PC-9 (cell line): ENCODE results near the gene C2CD4A. TPM values are rescaled to one million over a fixed set of nuclear protein-coding genes. Genes with fewer than 3 reads are reported as not detected.

Experiments
- BruUV-seq: library from RNA; stranded (reverse); fragments of 400-500 nt; replicated peaks from 2 replicates; lab custom pipeline; 2021; lab: Mats Ljungman, UMichigan
- CTCF ChIA-PET: fragments of 300-600 bp; sonication (Branson Sonifier 250); formaldehyde crosslinking; loops from one replicate; lab custom pipeline; 2022; ENCODE audit warnings: antibody characterized with exemption; lab: Charles Lee
- POLR2A ChIA-PET: fragments of 300-600 bp; sonication (Branson Sonifier 250); formaldehyde crosslinking; loops from one replicate; lab custom pipeline; 2022; ENCODE audit warnings: antibody characterized with exemption; ENCODE audit not compliant: unreplicated experiment; lab: Charles Lee
- DNase-seq, 2 experiments: peaks; one replicate each; pipeline versions ENCODE4 v3.0.0 to v3.0.0-alpha.2; 2015 to 2022; ENCODE audit warnings: mixed read lengths in 1 of 2
- H2AFZ ChIP-seq: fragments of 200-600 bp; sonication (generic); 2 replicates; pipeline ENCODE4 v1.8.1; 2017; ENCODE audit warnings: antibody characterized with exemption
- H3F3A ChIP-seq: fragments of 200-600 bp; sonication (generic); 2 replicates; pipeline ENCODE4 v1.8.1; 2017; ENCODE audit warnings: antibody characterized with exemption, mild to moderate bottlenecking, low read depth; ENCODE audit not compliant: insufficient read depth
- H3K27ac ChIP-seq: fragments of 200-600 bp; sonication (generic); 2 replicates; pipeline ENCODE4 v1.6.1; 2016; ENCODE audit warnings: mixed run types
- H3K27me3 ChIP-seq: fragments of 200-600 bp; sonication (generic); 2 replicates; pipeline ENCODE4 v1.6.1; 2016; ENCODE audit warnings: low read depth, mixed run types; ENCODE audit not compliant: insufficient read depth
- H3K36me3 ChIP-seq: fragments of 200-600 bp; sonication (generic); 2 replicates; pipeline ENCODE4 v1.6.1; 2016; ENCODE audit warnings: low read depth, mixed run types
- H3K4me1 ChIP-seq: fragments of 200-600 bp; sonication (generic); replicated peaks from 2 replicates; pipeline ENCODE4 v1.6.1; 2016; ENCODE audit warnings: mixed run types; ENCODE audit not compliant: insufficient read depth
- H3K4me2 ChIP-seq: fragments of 200-600 bp; sonication (generic); 2 replicates; pipeline ENCODE4 v1.6.1; 2017; ENCODE audit warnings: mixed run types
- H3K4me3 ChIP-seq: fragments of 200-600 bp; sonication (generic); 2 replicates; pipeline ENCODE4 v1.6.1; 2016; ENCODE audit warnings: mixed run types
- H3K79me2 ChIP-seq: fragments of 200-600 bp; sonication (generic); 2 replicates; pipeline ENCODE4 v1.6.1; 2017; ENCODE audit warnings: low read depth, mixed run types
- H3K9me2 ChIP-seq: fragments of 200-600 bp; sonication (generic); 2 replicates; pipeline ENCODE4 v1.8.1; 2017; ENCODE audit warnings: mild to moderate bottlenecking; ENCODE audit not compliant: insufficient read depth
- H3K9me3 ChIP-seq: fragments of 200-600 bp; sonication (generic); 2 replicates; pipeline ENCODE4 v1.8.1; 2016; ENCODE audit warnings: low read depth; ENCODE audit not compliant: insufficient read depth
- H4K20me1 ChIP-seq: fragments of 200-600 bp; sonication (generic); 2 replicates; pipeline ENCODE4 v1.8.1; 2017; ENCODE audit not compliant: insufficient read depth
- EZH2 ChIP-seq: fragments of 200-600 bp; sonication (generic); IDR thresholded peaks from 2 replicates; pipeline ENCODE4 v1.8.0; 2017; ENCODE audit warnings: antibody characterized with exemption, low read depth
- intact Hi-C: fragments of 100-400 bp; cut with micrococcal nuclease; formaldehyde crosslinking; loops from one replicate; pipeline ENCODE4 v1.10.0; 2022; ENCODE audit not compliant: unreplicated experiment
- total RNA-seq: library from RNA; stranded (reverse); gene quantifications from 2 replicates; pipeline ENCODE4 v1.2.3, GENCODE V29; 2021
- TF ChIP-seq, protein P1 (sequence below): fragments of 200-600 bp; sonication (generic); conservative IDR thresholded peaks from 2 replicates; pipeline ENCODE4 v1.6.1; 2017; ENCODE audit warnings: mixed run types, antibody characterized with exemption, mild to moderate bottlenecking, moderate library complexity

The C2CD4A gene
- total RNA-seq, 1 experiment from 2014 or later = 0.09 TPM

DNA sequence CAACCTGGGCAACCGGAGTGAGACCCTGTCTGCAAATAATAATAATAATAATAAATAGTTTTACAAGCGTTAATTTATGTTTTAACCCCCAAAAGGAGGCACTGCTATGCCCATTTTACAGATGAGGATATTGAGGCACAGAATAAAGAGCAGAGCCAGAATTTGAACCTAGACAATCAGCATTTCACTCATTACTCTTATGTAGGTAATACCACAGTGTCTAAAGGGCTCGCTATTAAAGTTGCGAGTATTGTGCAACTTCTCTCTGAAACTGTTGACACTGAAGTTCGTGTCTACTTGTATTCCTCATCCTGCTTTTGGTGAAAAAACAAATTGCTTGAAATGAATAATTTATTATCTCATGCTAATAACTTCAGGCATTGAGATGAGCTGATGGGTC, 2.8 kb downstream of the C2CD4A start:
- BruUV-seq = no TSS peak
- POLR2A ChIA-PET = interaction anchor here (0.9 kb wide), 1 partner anchor 34 kb away, joined by 4 read pairs; no protein-coding TSS in a partner anchor
- Histone ChIP-seq H3K79me2 (no peaks in the 10 kb centered on the region), H3K36me3 (no peaks in the 10 kb centered on the region), H3K9me3 (no peaks in the 10 kb centered on the region), H4K20me1 (no peaks in the 10 kb centered on the region), H2AFZ (no peak overlapping the region), H3K4me3 (no peak overlapping the region), H3K27ac (no peak overlapping the region), H3K9me2 (no peaks in the 10 kb centered on the region; the same call in 1 of the 2 replicates), H3K4me1 (peaks cover 29% of the 10 kb centered on the region), H3K4me2 (peak overlapping the region; percentile 88; the same call in 1 of the 2 replicates), H3F3A (peaks cover 15% of the 10 kb centered on the region; the same call in 1 of the 2 replicates), H3K27me3 (no peaks in the 10 kb centered on the region)
- no peak for DNase-seq
- CTCF ChIA-PET = no interaction called here
- no peak for TF ChIP-seq EZH2
- TF ChIP-seq, protein P1, sequence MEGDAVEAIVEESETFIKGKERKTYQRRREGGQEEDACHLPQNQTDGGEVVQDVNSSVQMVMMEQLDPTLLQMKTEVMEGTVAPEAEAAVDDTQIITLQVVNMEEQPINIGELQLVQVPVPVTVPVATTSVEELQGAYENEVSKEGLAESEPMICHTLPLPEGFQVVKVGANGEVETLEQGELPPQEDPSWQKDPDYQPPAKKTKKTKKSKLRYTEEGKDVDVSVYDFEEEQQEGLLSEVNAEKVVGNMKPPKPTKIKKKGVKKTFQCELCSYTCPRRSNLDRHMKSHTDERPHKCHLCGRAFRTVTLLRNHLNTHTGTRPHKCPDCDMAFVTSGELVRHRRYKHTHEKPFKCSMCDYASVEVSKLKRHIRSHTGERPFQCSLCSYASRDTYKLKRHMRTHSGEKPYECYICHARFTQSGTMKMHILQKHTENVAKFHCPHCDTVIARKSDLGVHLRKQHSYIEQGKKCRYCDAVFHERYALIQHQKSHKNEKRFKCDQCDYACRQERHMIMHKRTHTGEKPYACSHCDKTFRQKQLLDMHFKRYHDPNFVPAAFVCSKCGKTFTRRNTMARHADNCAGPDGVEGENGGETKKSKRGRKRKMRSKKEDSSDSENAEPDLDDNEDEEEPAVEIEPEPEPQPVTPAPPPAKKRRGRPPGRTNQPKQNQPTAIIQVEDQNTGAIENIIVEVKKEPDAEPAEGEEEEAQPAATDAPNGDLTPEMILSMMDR = no peak
- intact Hi-C loops = no loop called here

DNA sequence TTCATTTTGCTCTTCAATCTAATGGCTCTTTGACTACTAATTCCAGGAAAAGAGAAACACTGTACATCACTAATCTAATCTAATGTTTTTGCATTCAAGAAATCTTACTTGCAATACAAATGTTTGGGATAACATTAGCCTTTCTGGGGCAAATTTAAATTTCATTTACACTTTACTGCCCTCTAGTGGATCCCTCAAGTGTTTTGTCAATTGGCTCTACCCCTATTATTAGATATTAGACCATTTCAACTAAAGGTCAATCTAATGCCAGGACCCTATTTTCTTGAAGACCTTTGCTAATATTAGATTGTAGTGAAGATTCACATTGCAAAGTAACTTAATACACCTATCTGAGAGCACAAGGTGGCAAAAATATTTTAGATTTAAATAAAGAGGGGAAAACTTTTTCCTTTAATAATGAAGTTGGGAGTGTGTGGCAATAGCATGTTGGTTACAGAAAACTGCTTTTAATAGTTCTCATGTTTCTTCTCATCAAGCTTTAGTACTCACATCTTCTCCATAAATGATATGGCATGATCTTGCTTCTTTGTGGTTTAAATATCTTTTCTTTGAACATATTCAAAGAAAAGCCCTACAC, 5.0 kb downstream of the C2CD4A start:
- Histone ChIP-seq H3K9me3 (no peaks in the 10 kb centered on the region), H3K4me1 (peaks cover 28% of the 10 kb centered on the region), H2AFZ (no peak overlapping the region), H3K4me2 (no peak overlapping the region), H3K4me3 (no peak overlapping the region), H3K9me2 (no peaks in the 10 kb centered on the region; the same call in 1 of the 2 replicates), H3K27me3 (no peaks in the 10 kb centered on the region), H3K36me3 (no peaks in the 10 kb centered on the region), H3F3A (peaks cover 22% of the 10 kb centered on the region), H3K79me2 (no peaks in the 10 kb centered on the region), H4K20me1 (no peaks in the 10 kb centered on the region), H3K27ac (no peak overlapping the region)
- POLR2A ChIA-PET = no interaction called here
- no TSS peak for BruUV-seq
- CTCF ChIA-PET = no interaction called here
- intact Hi-C loops = loop anchor here (5.0 kb wide), 1 partner anchor 180 kb away; no protein-coding TSS in a partner anchor
- DNase-seq = no peak
- TF ChIP-seq, protein P1 = peak; percentile 78
- TF ChIP-seq EZH2 = no peak

DNA sequence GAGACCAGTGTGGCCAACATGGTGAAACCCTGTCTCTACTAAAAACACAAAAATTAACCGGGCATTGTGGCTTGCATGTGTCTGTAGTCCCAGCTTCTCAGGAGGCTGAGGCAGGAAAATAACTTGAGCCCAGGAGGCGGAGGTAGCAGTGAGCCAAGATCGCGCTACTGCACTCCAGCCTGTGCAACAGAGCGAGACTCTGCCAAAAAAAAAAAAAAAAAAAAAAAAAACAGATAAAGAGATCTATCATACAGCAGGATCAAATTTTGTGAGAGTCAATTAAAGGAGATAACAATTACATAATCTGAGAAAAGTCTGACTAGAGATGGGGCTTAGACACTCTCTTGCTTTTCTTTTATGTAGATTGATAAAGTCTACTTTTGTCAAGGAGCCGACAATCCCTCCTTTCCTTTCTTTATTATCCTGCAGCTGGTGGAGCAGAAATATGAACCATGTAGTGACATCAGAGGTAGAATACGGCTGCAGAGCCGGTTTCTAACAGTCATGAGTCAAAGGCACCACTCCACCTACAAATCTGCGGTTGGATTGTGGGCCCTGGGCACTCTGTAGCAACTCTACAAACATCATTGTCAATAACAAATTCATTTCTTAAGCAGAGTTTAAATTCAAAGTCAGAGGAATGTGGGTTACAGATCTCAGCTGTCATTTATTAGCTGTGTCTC, 9.0 kb downstream of the C2CD4A start:
- H3K4me3 ChIP-seq = peak overlapping the region; percentile 47; the same call in 1 of the 2 replicates
- no peak for TF ChIP-seq EZH2
- TF ChIP-seq, protein P1 = no peak
- peak overlapping the region; percentile 77 for H3K4me2 ChIP-seq
- ChIA-PET POLR2A (interaction anchor here (0.6 kb wide), 1 partner anchor 20 kb away, joined by 3 read pairs; no protein-coding TSS in a partner anchor), CTCF (interaction anchor here (0.6 kb wide), 1 partner anchor 1834 kb away, joined by 7 read pairs; no protein-coding TSS in a partner anchor)
- H3K27ac ChIP-seq = peak overlapping the region; percentile 50
- peak; percentile 68 to 89 for DNase-seq
- H4K20me1 ChIP-seq = no peaks in the 10 kb centered on the region
- BruUV-seq = no TSS peak
- no peaks in the 10 kb centered on the region; the same call in 1 of the 2 replicates for H3K9me2 ChIP-seq
- H3K4me1 ChIP-seq = peaks cover 23% of the 10 kb centered on the region
- peaks cover 16% of the 10 kb centered on the region for H3F3A ChIP-seq
- H3K27me3 ChIP-seq = no peaks in the 10 kb centered on the region
- intact Hi-C loops = loop anchor here (2.0 kb wide), 1 partner anchor 37 kb away; no protein-coding TSS in a partner anchor
- no peaks in the 10 kb centered on the region for H3K79me2 ChIP-seq
- H3K36me3 ChIP-seq = no peaks in the 10 kb centered on the region
- no peaks in the 10 kb centered on the region; the same call in 1 of the 2 replicates for H3K9me3 ChIP-seq
- H2AFZ ChIP-seq = peak overlapping the region; percentile 73; the same call in 1 of the 2 replicates
